ENCODE results near the gene KCNN3.

Gene KCNN3

DNA sequence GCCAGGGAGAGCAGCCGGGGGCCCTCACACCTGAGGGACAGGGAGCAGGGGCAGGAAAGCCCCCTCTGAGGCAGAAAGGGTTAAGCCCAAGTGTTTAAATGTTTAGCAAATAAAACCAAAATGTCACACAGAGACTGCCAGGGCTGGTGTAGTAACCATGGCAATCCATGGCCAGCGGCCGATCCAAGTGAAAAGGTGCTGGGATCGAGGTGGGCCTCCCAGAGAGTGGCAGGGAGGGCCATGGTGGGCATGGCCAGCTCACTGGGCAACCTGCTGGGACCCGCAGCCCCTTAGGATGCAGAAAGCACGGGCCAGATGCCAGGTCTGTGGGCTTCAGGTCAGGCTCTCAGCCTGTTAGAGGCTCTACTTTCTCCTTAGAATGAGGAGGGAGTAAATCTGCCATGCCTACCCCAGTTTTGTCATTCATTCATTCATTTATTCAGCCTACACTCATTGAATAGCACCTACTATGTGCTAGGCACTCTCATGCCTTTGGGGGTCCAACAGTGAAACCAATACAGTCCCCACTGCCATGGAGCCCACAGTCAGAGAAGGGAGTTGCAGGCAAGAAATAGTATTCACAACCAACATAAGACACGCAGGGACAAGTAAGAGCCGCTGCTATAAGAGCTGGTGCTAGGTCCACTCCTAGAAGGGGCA lies 56.1 kb downstream of the KCNN3 start:
- DNase-seq (ENCODE audit: low spot score), result no peak

DNA sequence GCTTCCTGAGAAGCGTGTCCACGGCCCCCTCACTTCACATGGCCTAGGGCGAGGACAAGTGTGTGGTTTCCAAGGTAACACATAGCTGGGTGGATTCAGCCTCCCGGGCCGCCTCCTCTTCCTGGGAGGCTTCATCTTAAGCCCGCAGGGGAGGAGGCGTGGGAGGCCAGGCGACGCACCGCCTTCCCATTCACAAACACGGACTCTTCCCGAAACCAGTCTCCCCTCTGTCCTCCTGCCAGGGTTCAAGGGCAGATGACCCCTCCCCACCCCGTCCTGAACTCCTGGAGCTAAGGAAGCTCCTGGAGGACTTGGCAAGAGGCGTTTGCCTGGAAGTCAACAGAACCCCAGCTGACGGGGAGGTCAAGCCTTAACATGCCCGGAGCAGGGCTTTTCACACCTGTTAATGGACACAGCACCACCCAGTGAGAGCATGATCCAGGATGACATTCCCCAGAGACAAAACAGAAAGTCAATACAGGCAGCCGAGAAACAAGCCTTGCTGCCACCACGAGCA lies 56.7 kb downstream of the KCNN3 start:
- peak; percentile 14 for DNase-seq (ENCODE audit: low spot score)

DNA sequence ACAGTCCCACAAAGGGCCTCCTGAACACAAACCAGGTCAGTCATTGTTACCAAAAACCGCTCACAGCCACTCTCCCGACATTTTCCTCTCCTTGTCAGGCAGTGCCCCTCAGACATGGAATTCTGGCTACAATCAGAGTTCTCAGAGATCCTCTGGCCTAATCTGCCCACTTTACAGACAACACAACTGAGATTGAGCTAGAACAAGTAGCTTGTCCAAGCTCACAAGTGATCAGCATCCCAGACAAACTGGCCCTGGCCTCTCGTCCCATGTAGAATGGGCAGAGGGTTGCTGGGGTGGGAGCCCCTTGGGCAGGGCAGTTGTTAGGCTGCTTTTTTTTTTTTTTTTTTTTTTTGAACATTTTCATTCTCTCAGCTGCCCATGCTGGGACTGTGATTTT lies 57.2 kb downstream of the KCNN3 start:
- DNase-seq (ENCODE audit: low spot score), result no peak

DNA sequence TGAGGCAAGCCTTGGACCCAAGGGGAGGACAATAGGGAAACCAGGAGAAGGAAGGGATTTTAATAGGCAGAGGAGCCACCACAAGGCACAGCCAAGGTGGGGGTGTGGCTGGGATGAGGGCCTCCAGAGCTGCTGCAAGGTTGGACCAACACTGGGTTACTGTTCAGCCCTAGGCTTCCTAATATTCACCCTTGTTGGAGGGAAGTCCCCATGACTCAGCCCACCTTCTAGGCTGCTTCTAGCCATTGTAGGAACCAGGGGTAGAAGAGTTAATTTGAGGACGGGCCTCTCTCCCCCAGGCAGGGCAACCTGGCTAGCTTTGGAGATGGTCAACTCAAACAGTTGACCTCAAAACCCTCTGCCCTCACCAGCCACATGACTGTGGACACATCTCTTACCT lies 59.5 kb downstream of the KCNN3 start:
- peak; percentile 31 for DNase-seq (ENCODE audit: low spot score)

DNA sequence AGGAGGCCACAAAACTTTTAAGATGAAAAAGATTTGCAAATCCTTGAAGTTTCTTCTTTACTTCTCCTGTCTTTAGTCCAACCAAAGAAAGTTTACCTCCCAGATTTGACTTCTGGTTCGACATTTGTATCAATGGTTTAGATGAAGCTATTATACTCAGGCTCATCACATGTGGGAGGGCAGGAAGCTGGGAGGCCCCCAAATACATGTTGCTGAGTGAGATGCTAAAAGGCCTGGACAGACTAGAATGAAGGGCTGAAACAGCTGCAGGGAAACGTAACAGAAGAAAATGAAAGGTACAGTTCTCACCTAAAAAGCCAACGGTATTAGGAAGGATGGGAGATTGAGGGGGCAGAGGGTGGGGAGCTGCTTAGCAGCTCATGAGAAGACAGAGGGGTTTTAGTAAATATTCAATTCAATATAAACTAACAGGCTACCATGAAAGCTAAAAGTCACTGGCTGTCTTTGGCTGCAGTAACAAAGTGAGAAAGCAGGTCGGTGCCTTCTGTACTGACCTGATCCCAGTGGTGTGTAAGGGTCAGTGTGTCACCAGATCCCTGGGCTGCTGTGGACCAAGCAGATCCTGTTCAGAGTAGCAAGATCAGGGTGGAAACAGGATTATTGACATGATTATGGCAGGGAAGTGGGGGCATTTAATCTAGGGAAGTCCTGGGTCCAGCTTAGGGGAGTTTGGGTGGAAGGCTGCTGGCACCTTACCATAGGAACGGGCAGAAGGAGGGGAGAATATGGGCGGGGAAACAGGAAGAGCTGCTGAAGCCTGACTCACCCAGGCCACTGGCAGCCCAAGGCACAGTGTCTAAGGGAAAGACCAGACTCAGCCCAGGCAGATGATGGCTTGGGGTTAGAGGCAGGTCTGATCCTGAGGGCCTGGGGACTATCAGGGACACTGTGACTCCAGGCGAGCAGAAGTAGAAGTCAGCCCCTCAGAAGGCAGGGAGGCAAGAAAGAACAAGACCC lies 60.4 kb downstream of the KCNN3 start:
- peak; percentile 69 for DNase-seq (ENCODE audit: low spot score)

DNA sequence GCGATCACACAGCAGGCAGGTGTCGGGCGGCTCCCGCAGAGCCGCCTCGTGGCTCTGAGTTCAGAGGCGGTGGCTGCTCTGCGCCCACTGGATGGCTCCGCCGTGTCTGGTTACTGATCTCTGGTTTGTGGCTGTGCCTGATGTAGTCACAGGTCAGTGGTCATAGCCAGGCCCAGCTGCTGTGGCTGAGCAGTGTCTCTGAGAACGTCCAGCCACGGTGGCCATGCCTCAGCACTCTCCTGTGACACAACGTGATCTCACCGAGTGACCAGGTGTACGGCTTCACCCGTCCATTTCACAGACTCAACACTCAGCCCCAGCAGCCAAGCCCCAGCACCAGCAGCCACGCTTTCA lies 61.2 kb downstream of the KCNN3 start:
- peak; percentile 86 for DNase-seq (ENCODE audit: low spot score)

DNA sequence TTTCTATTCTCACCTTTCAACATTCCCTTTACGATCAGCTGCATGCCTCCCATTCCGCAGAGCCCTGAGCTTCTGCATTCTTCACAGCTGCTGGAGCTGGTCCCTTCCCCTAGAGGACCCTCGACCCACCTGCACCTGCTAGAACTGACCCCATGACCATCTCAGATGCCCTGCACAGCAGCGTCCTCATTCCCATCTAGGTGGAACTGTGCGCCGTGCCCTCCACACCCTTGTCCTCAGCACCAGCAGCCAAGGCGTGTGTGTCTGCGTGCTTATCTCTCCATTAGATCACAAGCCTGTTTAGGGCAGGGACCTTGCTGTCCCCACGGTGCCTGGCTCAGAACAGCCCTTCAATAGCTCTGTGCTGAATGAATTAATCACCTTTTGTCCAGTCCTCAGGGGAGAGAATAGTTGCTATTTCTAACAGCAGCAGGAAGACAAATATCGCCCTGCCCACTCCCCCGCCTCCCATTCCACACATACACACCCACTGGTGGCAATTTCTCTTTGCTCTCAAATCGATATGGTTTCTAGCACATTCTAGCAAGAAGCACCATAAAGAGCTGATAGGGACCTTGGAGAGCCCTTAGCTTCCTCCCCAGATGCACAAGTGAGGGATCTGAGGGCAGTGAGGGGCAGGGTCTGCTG lies 61.7 kb downstream of the KCNN3 start:
- DNase-seq (ENCODE audit: low spot score), result no peak

DNA sequence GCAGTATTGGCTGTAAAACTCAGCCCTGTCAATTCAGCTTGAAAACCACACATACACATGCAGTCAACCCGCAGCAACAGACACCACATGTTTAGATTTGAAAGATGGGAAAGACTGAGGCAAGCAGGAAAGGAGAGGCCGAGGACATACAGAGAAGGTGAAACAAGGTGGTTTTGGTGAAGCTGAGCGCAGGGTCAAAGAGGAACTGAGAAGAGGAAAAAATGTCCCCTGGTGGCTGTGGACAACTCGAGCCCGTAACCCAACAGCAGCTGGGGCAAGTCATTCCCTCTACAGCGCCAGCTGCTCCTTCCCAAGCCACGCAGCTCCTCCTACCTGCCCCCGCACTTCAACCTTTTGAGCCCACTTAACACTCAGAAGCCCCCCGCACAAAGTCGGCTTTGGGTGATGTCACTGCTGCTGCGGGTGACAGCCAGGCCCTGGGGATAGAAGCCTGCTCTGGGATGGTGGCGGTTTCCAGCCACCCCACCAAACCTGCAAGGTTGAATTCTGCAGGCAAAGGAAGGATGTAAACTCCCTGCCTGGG lies 63.0 kb downstream of the KCNN3 start:
- no peak for DNase-seq (ENCODE audit: low spot score)

DNA sequence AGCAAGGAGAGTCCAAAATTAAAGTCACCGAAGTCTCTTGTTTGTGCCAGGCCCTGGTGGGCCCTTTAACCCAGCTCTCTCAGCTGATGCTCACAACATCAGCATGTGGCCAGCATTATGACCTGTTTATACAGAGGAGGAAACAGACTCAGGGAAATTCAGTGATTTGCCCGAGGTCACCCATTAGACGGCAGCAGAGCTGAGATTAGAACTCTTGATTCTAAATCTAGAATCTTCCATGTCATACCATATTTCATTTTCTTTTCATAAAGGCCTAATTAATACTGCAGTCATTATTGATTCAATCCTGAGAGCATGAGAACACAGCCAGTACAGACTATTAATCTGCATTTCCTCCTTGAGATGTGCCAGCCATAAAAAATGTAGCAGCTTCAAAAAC lies 63.7 kb downstream of the KCNN3 start:
- DNase-seq (ENCODE audit: low spot score), result no peak

DNA sequence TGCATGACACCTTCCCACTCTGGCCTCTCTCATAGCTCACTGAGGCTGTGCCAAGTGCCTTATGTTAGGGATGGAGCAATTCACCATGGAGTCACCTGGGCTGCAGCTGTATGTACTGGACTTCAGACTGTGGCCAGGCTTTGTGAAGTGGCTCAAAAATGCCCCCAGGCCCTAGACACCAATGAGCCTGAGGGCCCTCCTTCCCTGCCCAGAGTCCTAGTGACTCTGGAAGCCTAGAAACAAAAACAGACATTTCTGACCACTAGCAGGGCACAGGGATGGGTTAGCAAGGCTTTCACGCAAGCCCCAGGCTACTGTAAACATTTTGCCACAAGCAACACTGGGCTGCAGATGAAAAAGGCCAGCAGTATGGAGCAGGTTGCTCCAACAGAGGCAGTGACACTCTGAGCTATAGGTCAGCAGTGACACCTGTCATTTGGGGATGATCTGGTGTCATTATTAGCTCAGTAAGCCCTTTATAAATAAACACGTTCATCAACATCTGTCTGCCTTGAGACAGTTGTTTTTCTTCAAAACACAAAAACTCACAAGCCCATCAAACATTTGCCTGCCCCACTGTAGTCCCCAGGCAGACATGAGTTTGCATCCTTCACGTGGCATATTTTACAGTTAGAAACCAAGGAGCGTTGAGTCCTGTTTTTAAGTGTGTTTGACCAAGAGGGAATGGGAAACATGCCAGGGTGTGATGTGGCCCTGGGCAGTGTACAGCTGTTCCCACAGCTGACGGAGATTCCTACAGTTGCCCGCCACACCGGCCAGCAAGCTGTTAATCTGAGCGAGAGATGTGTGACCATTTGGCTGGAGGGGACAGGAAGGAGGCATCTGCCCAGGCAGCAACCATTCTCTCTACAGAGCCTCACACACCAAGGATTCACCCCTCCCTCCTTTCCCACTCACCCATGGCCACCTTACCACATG lies 66.8 kb downstream of the KCNN3 start:
- DNase-seq (ENCODE audit: low spot score), result no peak

DNA sequence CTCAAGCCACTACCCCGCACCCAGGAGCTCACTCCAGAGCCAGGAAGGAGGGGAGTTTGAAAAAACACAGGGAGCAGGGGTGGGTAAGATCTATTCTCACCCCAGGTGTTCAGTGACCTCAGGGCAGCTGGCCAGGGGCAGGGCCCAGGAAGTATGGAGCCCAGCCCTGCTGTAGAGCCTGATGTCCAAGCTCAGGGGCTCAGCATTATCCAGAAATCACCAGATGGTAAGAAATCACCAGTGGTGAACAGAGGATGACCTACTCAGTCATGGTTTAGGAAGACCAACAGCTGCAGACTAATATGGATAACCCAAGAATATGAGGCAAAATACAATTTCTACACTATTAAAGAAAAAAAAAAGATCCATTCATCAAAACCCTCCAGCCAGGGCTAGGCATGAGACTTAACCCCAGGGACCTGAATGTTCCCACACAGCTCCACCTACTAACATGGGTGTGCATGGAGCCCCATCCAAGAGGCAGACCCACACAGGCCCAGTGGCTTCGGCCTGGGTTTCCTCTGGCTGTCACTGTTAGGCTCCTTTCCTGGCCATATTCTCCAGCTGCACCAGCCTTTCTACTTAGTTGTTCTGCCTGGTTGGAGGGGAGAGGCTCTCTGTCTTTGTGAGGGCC lies 67.6 kb downstream of the KCNN3 start:
- no peak for DNase-seq (ENCODE audit: low spot score)

DNA sequence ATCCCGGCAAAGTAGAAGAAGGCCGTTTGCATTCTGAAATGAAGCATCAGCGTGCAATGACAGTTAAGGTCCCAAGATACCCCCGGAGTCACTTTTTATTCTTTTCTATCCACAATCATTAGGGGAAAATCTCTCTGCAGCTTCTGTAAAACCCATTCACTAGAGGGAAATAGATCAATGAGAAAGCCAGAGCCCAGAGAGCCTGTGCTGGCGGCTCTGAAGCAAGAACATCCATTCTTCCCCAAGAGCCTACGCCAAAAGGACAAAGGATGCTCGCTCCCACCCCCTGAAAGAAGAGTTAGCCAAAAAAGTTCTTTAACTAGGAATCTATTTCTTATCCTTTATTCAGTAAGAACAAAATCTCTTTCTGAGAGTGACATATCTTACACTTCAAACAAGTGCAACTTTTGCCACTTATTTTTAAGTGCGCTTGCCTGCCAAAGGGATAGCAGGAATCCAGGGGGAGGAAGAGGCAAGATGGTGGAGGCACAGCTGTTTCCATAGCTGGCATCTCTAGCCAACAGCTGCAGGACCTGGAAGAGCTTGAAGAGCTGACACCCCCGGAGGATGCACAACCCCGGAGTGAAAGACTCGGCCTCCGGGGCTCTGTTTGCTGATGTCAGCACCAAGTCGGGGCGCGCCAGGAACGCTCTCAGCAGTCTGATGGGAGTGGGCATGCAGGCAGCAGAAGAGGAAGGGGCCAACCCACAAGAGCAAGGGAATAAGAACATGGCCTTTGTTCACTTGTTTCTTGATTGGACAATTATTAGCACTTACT lies 68.7 kb downstream of the KCNN3 start:
- DNase-seq (ENCODE audit: low spot score), result no peak

DNA sequence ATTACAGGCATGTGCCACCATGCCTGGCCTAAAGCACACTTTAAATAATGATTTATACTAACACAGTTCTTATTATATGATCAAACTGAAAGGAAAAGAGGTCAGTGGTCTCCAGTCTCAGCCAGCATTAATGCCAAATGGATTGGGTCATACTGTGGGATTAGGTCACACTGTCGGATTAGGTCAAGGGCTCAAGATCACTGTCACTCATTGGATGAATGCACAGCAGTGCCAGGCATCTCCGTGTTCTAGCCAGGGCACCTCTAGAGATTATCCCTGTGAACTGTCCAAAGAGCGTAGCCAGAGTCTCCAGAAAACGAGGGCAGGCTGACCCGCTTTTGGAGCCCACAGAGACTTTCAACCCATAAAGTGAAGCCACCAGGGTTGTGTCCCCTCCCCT lies 70.9 kb downstream of the KCNN3 start:
- DNase-seq (ENCODE audit: low spot score), result no peak

DNA sequence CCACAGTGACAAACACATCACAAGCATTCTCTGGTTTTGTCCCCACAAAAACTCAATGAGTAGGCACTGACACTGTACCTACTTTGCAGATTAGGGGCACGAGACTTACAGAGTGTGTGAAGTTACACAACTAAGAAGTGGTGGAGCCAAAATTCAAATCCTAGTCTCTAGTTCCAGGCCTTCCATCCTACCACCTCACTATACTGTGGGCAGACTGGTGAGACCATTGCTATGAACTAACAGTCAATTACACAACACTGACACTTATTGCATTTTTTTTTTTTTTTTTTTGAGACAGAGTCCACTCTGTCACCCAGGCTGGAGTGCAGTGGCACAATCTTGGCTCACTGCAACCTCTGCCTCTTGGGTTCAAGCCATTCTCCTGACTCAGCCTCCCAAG lies 71.4 kb downstream of the KCNN3 start:
- DNase-seq (ENCODE audit: low spot score), result no peak

DNA sequence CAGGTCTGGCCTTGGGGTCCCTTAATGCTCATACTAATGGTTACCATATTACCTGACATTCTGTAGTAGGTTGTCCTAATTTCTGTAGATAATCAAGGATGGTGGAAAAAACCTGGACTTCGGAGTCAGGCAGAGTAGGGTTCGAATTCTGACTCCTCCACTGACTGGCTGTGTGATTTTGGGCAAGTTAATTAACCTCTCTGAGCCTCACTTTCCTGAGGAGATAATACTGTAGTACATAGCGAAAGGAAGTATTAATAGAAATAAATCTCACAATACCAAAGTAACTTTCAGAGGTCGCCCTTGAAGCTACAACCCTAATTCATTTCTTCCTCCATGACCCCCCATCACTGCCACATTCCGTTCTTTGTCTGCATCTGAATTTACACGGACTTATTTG lies 72.9 kb downstream of the KCNN3 start:
- no peak for DNase-seq (ENCODE audit: low spot score)

DNA sequence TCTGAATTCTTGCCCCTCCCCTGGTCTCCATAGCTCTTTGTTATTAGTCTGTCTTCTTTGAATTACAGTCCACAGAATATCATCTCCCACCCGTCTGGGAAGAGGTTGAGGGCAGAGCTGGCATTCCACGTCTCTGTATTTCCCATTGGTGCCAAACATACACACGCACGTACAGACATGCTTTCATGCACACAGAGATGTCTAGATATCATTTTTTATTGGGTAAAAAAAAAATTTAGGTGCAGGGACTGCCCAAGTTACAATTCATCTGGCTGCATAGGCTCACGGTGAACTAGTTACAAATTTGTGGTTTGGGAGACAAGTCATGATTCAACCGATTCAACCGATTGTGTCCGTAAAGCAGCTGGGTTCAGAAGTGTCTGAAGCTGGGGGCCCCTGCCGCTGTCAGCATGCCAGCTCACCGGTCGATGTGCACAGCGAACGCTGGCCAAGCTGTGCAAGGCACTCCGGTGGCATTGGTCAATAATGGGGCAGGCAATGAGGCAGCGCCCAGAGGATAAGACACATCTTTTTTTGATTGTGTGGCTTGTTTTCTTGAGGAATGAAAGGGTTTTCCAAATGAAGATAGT lies 73.7 kb downstream of the KCNN3 start:
- DNase-seq (ENCODE audit: low spot score), result no peak

DNA sequence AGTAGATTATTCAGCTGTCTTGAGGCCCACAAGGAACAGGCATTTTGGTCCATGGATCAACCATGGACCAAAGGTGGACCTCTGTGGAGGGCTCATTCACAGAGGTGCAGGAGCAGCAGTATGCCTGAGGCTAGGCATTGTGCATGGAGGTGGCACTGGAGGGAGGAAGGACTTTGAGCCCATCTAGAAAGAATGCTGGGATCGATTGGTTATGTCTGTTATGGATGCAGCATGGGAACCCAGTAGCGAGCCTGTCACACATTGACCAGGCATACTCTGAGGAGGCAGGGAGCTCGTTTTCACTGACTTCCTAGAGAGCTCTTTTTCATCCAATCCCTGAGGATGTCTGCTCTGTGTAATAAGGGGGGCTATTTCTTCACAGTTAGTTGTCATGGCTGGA lies 75.5 kb downstream of the KCNN3 start:
- no peak for DNase-seq (ENCODE audit: low spot score)

DNA sequence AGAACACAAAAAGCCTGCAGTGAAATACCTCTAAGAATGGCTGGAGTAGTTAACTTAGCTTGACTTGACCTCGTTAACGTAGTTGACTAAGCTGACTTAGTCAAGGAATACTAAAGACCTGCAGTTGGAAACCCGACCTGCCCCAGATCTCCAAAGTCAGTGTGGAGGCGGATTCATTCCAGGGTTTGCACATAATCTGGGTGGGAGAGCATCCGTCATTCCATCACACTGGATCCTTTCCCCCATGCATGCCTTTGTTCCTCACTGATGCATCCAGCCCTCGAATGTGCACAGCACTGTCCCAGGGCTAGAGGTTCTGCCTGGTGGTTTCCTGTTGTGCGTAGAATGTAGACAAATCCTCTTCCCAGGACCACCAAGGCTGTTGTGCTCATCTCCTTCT lies 76.4 kb downstream of the KCNN3 start:
- DNase-seq (ENCODE audit: low spot score), result no peak

DNA sequence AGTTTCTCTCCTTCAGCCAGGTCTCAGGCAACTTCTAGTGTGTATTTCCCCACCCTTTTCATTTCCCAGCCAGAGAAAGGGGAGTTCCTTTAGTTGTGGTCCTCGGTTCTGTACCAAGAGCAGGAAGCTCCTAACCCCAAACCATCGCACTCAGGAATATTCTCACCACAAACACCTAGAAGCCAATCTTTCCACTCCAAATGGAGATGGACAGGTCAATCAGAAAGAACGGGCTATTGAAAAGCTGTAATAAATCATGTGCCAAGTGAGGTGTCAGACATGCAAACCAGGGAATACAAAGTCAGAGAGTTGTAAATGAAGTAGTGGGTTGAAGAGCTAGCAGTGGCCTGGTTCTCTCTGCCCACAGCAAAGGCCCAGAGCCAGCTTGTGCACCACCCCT lies 77.2 kb downstream of the KCNN3 start:
- no peak for DNase-seq (ENCODE audit: low spot score)
